Measurements from ENCODE around the gene PSMG3.

PSMG3 gene

GRCh38 chr7:1559626-1560590, 9.9 kb downstream of the PSMG3 start:
- no peak for FAIRE-seq

DNA sequence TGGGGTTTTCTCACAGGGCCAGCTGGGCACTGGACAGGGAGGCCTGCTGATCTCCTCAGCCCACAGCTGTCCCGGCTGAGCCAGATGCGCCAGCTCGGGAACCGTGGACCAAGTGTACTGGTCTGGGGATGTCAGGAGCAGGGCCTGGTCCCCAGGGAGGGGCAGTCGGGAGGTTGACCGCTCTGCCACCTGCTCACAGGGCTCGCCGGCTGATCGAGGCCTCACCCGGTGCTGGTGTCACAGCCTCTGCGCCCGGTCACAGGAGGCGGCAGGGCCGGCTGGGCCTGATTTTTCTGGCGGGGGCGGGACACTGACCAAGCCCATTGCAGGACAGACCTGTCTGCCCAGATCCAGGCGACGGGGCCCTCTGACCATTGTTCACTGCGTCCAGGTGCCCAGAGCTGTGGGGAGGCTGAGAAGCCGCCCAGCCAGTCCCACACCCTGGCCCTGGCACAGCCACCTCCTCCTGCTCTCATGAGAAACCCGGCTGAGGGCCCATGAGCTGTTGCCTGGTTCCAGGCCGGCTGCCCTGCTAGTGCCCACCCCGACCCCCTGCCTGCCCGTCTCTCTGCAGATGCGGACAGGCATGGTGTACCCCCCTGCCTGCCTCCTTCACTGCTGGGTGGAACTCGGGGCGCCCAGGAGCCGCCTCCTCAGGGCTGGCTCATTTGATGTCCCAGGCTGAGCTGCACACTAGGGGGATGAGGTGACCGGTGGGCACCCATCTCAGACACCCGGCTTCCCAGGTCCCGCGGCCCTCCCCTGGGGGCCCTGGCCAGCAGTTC, 10.8 kb downstream of the PSMG3 start:
- FAIRE-seq: no peak
- DNase-seq (ENCODE audit: insufficient read length, low spot score): no peak

More at GRCh38 chr7:1559626-1560590, 9.9 kb downstream of the PSMG3 start:
- no peak for DNase-seq (ENCODE audit: insufficient read length, low spot score)

GRCh38 chr7:1558181-1558811, 11.5 kb downstream of the PSMG3 start:
- FAIRE-seq (peak; percentile 79), DNase-seq (ENCODE audit: insufficient read length, low spot score) (no peak)

DNA sequence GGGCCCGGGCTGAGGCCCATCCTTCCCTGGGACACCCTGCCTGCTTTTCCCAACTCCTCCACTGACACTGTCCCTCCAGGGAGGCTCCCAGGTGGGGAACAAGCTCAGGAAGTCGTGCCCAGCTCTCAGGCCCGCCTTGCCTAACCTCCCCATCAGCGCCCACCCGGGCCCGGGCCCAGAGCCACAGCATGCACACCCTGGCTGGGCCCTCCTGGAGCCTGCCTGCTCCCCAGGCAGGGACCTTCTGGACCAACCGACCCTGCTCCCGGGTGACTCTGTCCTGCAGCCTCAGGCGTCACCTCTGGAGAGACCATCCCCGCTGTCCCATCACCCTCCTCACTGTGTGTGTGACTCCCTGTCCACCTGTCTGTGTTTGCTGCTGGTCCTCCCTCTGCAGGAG, 12.1 kb downstream of the PSMG3 start:
- FAIRE-seq (no peak), DNase-seq (ENCODE audit: insufficient read length, low spot score) (no peak)

DNA sequence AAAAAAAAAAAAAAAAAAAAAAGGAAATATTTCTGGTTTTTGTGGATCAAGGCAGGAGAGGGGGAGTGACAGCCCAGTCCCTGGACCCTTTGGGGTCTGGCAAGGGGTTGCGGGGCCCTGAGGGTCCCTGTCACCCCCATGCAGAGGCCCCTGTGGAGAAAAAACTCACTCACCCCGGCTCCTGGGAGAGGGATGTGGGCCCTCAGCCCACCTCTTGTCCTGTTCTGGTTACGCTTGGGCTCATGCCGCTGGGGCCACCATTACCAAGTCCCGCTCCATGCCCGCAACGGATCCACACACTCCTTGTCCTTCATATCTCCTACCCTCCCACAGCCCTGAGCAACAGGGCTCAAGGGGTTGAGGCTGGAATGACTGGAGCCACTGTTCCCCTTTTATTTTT, 12.8 kb downstream of the PSMG3 start:
- DNase-seq (ENCODE audit: insufficient read length, low spot score) (no peak), FAIRE-seq (no peak)

- DNase-seq (ENCODE audit: insufficient read length, low spot score) (peak; percentile 81), FAIRE-seq (peak; percentile 87)
These were observed 13.9 kb downstream of the PSMG3 start, which contains the start of gene TMEM184A for GRCh38 chr7:1555813-1556543. TMEM184A (minus strand) TSS chr7:1556205; CDS start chr7:1555484, 721 bp downstream.

DNA sequence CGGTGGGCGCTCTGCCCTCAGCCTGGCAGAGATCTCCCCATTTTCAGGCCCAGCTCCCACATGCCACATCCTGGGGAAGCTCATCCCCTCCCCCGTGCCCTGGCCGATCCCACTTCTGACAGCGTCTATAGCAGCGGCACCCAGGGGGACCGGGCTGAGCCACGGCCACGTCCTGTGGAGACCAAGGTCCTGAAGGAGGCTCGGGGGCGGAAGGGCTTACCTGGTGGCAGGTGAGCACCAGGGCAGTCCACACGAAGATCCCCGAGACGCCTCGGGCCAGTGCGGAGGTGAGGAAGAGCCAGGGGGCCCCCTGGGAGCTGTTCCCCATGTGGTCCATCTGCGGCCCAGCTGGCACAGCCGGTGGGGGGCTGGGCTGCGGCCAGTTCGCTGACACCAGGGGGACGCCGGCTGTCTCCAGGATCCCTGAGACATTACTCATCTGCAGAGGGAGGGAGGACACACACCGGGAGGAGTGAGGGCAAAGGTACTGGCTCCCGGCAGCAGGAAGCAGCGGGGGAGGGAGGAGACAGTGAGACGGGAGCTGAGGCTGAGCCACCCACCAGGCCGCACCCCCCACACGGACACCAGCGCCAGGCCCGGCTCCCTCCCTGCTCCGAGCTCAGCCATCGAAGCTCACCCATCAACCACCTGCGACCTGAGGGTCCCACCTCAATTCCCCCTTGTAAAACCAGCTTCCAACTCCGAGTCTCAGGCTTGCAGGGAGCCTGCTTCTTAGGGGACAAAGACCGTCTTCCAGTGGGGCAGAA, 14.6 kb downstream of the PSMG3 start:
- FAIRE-seq (peak; percentile 99), DNase-seq (ENCODE audit: insufficient read length, low spot score) (peak; percentile 100)

DNA sequence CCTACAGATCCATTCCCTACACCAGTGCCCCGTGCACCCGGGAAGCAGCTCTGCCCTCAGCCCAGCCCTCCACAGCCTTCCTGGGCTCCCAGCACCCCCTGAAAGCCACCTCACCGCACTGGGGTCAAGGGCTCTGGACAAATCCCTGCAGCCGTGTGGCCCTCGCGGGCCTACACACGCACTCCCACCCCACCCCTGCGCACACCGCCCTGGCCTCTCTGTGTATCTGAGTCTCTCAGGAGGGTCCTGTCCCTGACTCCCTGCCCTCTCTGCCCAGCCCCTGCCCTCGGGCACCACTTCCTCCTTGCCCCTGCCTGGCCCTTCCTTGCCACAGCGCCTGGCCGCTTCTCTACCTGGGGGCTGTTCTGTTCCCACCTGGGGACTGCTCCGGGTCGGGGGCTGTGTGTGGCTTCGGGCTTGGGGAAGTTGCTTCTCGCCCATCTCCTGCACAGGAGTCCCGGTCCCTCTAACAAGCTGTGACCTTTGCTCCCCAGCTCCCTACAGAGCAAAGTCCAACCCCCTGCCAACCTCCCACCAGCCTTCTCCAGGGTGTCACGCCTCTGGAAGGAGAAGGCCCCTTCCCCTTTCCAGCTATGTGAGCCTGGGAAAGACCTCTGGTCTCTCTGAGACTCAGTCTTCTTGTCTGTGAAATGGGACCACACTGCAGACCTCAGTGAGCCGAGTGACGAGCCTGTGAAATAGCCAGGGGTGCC, 15.3 kb downstream of the PSMG3 start:
- DNase-seq (ENCODE audit: insufficient read length, low spot score) (no peak), FAIRE-seq (peak; percentile 9)

DNA sequence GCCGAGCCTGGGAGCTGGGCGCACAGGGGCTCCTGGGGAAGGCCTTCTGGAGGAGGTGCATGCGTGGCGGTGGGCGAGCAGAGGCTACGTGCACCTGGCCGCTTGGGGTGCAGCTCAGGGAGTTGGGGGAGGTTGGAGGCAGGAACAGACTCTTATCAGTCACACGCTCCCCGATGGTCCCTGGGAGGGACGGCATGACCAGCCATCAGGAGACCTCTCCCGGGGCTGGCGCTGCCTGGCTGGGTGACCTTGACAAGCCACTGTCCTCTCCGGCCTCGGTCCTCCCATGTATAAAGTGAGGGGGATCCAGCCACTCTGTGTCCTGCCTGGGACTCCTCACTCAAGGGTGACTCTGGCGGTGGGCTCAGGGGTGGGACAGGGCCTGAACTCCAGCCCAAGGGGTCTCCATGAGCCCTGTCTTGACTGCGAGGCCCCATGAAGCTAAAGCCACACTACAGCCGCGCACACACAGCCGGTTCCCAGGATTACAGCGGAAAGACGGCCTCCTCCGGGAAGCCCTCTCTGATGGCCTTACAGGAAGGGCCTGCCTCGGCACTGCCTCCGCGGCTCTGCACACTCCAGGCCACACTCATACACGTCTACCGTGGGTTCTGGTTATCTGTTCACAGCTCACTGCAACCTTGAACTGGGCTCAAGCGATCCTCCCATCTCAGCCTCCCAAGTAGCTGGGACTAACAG, 16.2 kb downstream of the PSMG3 start:
- no peak for DNase-seq (ENCODE audit: insufficient read length, low spot score)
- FAIRE-seq: no peak

DNA sequence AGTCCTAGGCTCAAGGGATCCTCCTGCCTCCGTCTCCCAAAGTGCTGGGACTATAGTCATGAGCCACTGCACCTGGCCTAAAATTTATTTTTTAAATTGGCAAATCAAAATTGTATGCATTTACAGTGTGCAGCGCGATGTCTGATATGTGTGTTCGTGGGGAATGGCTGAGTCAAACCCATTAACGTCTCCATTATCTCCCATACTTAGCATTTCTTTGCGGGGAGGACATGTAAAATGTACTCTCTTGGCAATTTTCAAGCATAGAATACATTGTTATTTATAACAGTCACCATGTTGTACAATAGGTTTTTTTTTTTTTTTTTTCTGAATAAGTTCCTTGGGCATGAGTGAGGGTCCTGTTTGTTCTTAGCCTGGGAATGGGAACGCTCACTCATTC, 17.6 kb downstream of the PSMG3 start:
- DNase-seq (ENCODE audit: insufficient read length, low spot score) (no peak), FAIRE-seq (no peak)

DNA sequence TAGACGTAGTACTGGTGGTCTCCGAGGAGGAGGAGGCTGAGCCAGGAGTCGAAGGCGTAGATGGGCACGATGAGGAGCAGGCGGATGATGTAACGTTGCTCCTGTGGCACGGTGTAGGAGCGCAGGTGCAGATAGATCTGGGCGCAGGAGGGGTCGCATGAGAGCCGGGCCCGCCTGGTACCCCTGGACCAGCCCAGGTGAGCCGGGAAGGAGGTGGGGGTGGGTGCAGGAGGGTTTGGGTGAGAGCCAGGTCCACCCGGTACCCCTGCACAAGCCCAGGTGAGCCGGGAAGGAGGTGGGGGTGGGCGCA, 19.0 kb downstream of the PSMG3 start:
- DNase-seq (ENCODE audit: insufficient read length, low spot score) (no peak), FAIRE-seq (no peak)

DNA sequence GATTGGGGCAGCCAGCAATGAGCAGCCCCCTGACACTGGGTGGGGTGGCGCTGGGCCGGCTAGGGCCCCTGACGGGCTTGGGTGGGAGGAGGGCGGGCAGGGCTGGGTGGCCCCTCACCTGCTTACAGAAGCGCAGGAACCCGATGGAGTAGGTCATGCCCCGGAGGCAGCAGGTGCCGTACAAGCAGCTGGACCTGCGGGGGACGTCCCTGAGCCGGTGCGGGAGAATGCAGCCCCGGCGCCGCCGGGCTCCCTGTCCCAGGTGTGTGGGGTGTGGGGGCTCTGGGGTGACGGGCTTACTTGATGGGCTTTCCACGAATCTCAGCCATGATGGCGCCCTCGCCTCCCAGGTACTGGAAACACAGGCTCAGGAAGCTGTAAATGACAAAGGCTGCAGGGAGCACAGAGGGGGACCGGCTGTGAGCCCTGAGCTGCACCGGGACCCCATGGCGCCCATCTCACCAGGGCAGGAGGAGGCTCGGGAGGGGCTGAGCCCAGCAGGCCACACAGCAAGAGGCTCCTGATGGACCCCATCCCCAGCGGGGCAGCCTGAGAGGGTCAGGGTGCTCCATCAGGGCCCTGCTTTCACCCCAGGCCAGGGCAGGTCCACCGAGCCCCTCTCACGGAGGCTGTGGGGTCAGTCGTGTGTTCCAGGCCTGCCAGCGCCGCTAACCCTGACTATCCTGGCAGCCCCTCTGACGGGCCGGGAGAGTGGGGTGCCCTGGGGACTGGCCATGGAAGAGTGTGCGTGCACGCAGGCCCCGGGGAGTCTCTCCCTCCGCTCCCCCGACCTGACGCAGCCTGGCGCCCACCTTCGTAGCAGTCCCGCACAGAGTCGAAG, 19.6 kb downstream of the PSMG3 start:
- DNase-seq (ENCODE audit: insufficient read length, low spot score): no peak
- FAIRE-seq: no peak

DNA sequence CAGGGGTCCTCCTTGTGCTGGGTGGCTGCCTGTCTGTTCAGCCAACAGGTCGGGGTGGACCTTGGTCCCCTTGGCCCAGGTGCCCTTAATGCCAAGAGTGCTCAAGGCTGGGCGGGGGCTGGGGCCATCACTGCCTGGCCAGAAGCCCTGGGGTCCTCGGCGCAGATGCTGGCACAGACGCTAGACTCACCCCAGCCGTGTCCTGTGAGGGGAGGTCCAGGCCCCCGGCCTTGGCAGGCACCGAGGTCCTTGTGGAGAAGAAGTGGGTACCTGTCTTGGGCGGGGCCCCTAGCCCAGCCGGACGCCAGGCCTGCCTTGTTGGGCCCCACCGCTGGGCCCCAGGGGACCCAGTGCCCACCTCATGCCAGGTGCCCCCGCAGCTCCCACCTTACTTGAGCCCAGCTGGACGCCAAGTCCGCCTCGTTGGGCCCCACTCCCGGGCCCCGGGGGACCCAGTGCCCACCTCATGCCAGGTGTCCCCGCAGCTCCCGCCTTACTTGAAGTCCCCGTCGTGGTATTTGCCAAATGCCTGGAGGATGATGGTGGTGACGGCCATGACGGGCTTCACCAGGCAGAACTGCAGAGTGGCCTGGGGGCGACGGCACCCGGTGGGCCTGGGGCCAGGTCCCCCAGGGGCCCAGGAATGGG, 20.4 kb downstream of the PSMG3 start:
- DNase-seq (ENCODE audit: insufficient read length, low spot score) (no peak), FAIRE-seq (no peak)

- peak; percentile 99 for FAIRE-seq
- DNase-seq (ENCODE audit: insufficient read length, low spot score): no peak
These were observed 20.9 kb downstream of the PSMG3 start for GRCh38 chr7:1548944-1549343.

DNA sequence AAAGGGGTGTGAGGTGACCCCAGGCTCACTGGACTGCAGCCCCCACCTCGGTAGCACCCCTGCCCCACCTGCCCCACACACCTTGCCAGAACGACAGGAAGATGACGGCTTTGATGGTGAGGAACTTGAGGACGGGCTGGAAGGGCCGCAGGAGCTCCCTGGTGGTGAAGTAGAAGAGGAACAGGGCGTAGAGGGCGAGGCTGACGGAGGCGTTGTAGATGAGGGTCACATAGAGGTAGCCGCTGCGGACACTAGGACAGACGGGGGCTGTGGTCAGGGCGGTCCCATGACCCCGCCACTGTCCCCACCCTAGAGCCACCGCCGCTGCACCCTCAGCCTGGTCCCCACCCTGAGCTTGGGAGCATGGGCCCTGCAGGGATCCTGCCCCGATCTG, 21.4 kb downstream of the PSMG3 start:
- no peak for DNase-seq (ENCODE audit: insufficient read length, low spot score)
- FAIRE-seq: no peak

- DNase-seq (ENCODE audit: insufficient read length, low spot score) (no peak), FAIRE-seq (peak; percentile 16)
These were observed 21.9 kb downstream of the PSMG3 start for GRCh38 chr7:1547777-1548437.
